HepG2 (cell line): ENCODE results near the gene TMEM143. TPM values are rescaled to one million over a fixed set of nuclear protein-coding genes. Genes with fewer than 3 reads are reported as not detected.

Experiments used
- ARID2 ChIP-seq: sonication (generic); formaldehyde crosslinking; IDR thresholded peaks from 2 replicates; pipeline ENCODE4 v1.8.1; 2022; ENCODE audit warnings: mild to moderate bottlenecking, missing genetic modification reagents, borderline replicate concordance
- ARNT2 ChIP-seq: sonication (generic); formaldehyde crosslinking; IDR thresholded peaks from 2 replicates; pipeline ENCODE4 v1.8.0; 2022; ENCODE audit warnings: mild to moderate bottlenecking, low read depth, missing genetic modification reagents, moderate library complexity
- CREM ChIP-seq, 2 experiments: sonication (generic) in 1 of 2; formaldehyde crosslinking in 1 of 2; IDR thresholded peaks; 2 replicates each; pipeline versions ENCODE4 v1.4.0 to v1.6.1; 2016 to 2020; ENCODE audit warnings: antibody characterized with exemption in 1 of 2, mild to moderate bottlenecking in 1 of 2, missing genetic modification reagents in 1 of 2
- MEIS1 ChIP-seq: sonication (generic); formaldehyde crosslinking; IDR thresholded peaks from 2 replicates; pipeline ENCODE4 v1.9.0; 2021; ENCODE audit warnings: mild to moderate bottlenecking, missing genetic modification reagents, moderate library complexity, borderline replicate concordance
- MXI1 ChIP-seq: IDR thresholded peaks from 3 replicates; pipeline ENCODE4 v1.6.1; 2012; ENCODE audit warnings: low read depth, low read length, inconsistent platforms, borderline replicate concordance
- NR2F6 ChIP-seq, 2 experiments: IDR thresholded peaks; 2 replicates each; pipeline ENCODE4 v1.6.1; 2016; ENCODE audit warnings: antibody characterized with exemption in 1 of 2, mild to moderate bottlenecking in 1 of 2
- PHF5A ChIP-seq: IDR thresholded peaks from one replicate; pipeline ENCODE4 v1.6.1; 2018; ENCODE audit warnings: low read depth, missing genetic modification reagents; ENCODE audit not compliant: unreplicated experiment
- PHF8 ChIP-seq: sonication (generic); formaldehyde crosslinking; IDR thresholded peaks from 2 replicates; pipeline ENCODE4 v1.5.0; 2020; ENCODE audit warnings: missing genetic modification reagents
- POLR2A ChIP-seq, 2 experiments: IDR thresholded peaks; 2 replicates each; pipeline ENCODE4 v1.6.1; 2011; ENCODE audit warnings: low read depth in 2 of 2, low read length in 2 of 2, mild to moderate bottlenecking in 1 of 2, moderate library complexity in 1 of 2; ENCODE audit not compliant: insufficient read depth in 1 of 2
- SP4 ChIP-seq: sonication (generic); formaldehyde crosslinking; IDR thresholded peaks from 2 replicates; pipeline ENCODE4 v1.8.1; 2023; ENCODE audit warnings: mild to moderate bottlenecking, missing genetic modification reagents
- SPEN ChIP-seq: sonication (generic); formaldehyde crosslinking; IDR thresholded peaks from 2 replicates; pipeline ENCODE4 v1.5.1; 2020; ENCODE audit warnings: low read depth, mild to moderate bottlenecking, missing genetic modification reagents
- YEATS2 ChIP-seq: sonication (generic); formaldehyde crosslinking; IDR thresholded peaks from 2 replicates; pipeline ENCODE4 v1.4.0; 2020; ENCODE audit warnings: missing genetic modification reagents, borderline replicate concordance
- YY1 ChIP-seq: IDR thresholded peaks from 2 replicates; pipeline ENCODE4 v1.6.1; 2011; ENCODE audit warnings: low read length, low read depth, moderate library complexity, mild to moderate bottlenecking; ENCODE audit not compliant: insufficient read depth, insufficient replicate concordance
- ZBTB3 ChIP-seq: sonication (generic); formaldehyde crosslinking; IDR thresholded peaks from 2 replicates; pipeline ENCODE4 v1.4.0; 2020; ENCODE audit warnings: low read depth, mild to moderate bottlenecking, moderate library complexity, missing genetic modification reagents, borderline replicate concordance
- ZBTB7B ChIP-seq: sonication (generic); formaldehyde crosslinking; IDR thresholded peaks from 2 replicates; pipeline ENCODE4 v1.4.0; 2020; ENCODE audit warnings: missing genetic modification reagents
- ZNF567 ChIP-seq: sonication (generic); formaldehyde crosslinking; IDR thresholded peaks from 2 replicates; pipeline ENCODE4 v1.8.1; 2023; ENCODE audit warnings: mild to moderate bottlenecking, missing genetic modification reagents, borderline replicate concordance
- ZNF598 ChIP-seq: sonication (generic); formaldehyde crosslinking; IDR thresholded peaks from 2 replicates; pipeline ENCODE4 v1.5.1; 2020; ENCODE audit warnings: mild to moderate bottlenecking, missing genetic modification reagents, borderline replicate concordance
- ZNF614 ChIP-seq: IDR thresholded peaks from 2 replicates; pipeline ENCODE4 v1.6.1; 2018; ENCODE audit warnings: missing biosample characterization, missing genetic modification reagents, inconsistent platforms, borderline replicate concordance
- ZNF773 ChIP-seq: sonication (generic); formaldehyde crosslinking; IDR thresholded peaks from 2 replicates; pipeline ENCODE4 v1.4.0; 2020; ENCODE audit warnings: missing genetic modification reagents, borderline replicate concordance
- polyA plus RNA-seq, 8 experiments: library from polyadenylated mRNA; depleted of rRNA in 3 of 8; stranded (reverse) in 7 of 8; unstranded in 1 of 8; fragments of >200 nt; fragmentation: Illumina TruSeq in 4 of 8; extraction: Trizol in 4 of 8; gene quantifications; 2 replicates each; pipeline versions ENCODE4 v1.2.1 to v1.2.3, GENCODE V29; 2011 to 2016; ENCODE audit warnings: low read depth in 4 of 8, missing spikeins in 1 of 8, mixed read lengths in 1 of 8; ENCODE audit not compliant: insufficient read depth in 1 of 8
- total RNA-seq, 5 experiments: library from RNA; depleted of rRNA; stranded (reverse); fragments of >200 nt; fragmentation: Illumina TruSeq; extraction: Trizol; gene quantifications; 2 replicates each; pipeline ENCODE4 v1.2.3, GENCODE V29; 2016; ENCODE audit warnings: low read depth in 1 of 5
- TF ChIP-seq, protein P1 (sequence below), 2 experiments: sonication (generic) in 1 of 2; formaldehyde crosslinking in 1 of 2; IDR thresholded peaks; 2 replicates each; pipeline versions ENCODE4 v1.4.0 to v1.6.1; 2018 to 2020; ENCODE audit warnings: missing genetic modification reagents in 2 of 2, borderline replicate concordance in 1 of 2, low read depth in 1 of 2, mild to moderate bottlenecking in 1 of 2, missing biosample characterization in 1 of 2
- TF ChIP-seq, protein P2 (sequence below): sonication (generic); formaldehyde crosslinking; IDR thresholded peaks from 2 replicates; pipeline ENCODE4 v1.4.0; 2020; ENCODE audit warnings: missing genetic modification reagents, borderline replicate concordance
- TF ChIP-seq, protein P3 (sequence below), 2 experiments: fragments of 450-650 bp in 1 of 2; sonication (generic) in 1 of 2; formaldehyde crosslinking; IDR thresholded peaks; 2 replicates each; pipeline versions ENCODE4 v1.5.0 to v1.8.0; 2020 to 2022; ENCODE audit warnings: mild to moderate bottlenecking in 1 of 2, missing genetic modification reagents in 1 of 2
- TF ChIP-seq, protein P4 (sequence below): IDR thresholded peaks from 2 replicates; pipeline ENCODE4 v1.6.1; 2016; ENCODE audit warnings: mild to moderate bottlenecking, missing biosample characterization, missing genetic modification reagents

Gene TMEM143
- total and polyA plus RNA-seq, 2 of the 13 experiments (the other 11 are each of a cell fraction or from before 2014, with no cell fraction given), result 7.7 to 11.3 TPM

DNA sequence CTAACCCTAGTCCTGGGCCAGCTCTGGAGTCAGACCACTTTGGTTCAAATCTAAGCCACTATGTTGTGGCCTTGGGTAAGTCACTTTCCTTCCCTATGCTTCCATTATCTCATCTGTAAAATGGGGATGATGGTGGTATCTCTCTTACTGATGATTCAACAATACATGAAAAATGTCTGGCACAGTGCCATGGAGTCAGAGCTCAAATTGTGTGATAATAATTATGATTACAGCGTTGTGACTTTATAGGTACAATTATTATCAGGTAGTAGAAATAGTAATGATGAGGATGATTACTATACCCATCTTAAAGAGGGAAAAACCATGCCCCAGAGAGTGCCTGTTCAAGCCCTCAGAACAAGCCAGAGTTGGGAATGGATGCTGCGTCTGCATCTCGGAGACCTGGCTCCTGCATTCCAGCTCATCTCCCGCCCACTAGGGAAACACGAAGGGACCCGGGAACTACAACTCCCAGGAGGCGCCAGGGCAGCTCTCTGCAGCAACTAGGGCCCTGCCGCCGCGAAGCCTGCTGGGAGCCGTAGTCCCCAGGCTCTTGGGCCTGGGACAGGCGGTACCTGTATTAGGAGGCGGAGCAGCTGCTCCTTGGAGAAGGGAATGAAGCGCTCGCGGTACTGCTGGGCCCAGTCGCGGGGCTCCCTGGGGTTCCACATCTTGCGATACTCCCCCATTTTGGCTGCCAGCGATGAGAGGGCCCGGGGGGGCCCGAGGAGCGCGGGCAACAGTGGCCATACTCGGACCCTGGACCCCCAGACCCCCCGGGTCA lies 832 bp downstream of the TMEM143 start (continued):
- TF ChIP-seq, protein P1, sequence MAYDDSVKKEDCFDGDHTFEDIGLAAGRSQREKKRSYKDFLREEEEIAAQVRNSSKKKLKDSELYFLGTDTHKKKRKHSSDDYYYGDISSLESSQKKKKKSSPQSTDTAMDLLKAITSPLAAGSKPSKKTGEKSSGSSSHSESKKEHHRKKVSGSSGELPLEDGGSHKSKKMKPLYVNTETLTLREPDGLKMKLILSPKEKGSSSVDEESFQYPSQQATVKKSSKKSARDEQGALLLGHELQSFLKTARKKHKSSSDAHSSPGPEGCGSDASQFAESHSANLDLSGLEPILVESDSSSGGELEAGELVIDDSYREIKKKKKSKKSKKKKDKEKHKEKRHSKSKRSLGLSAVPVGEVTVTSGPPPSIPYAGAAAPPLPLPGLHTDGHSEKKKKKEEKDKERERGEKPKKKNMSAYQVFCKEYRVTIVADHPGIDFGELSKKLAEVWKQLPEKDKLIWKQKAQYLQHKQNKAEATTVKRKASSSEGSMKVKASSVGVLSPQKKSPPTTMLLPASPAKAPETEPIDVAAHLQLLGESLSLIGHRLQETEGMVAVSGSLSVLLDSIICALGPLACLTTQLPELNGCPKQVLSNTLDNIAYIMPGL (CRISPR knock-in tag; IDR thresholded peaks at IDR 0.05; ENCODE audit: borderline replicate concordance in 1 of 2, low read depth in 1 of 2), result 0 out of 4 replicates have a peak, but pooled peaks of 1 of the 2 experiments have one; percentile 43
- TF ChIP-seq ZNF598, result 0 out of 2 replicates have a peak, but pooled peaks have one; percentile 16
- peak; percentile 89; the same call in 1 of the 2 replicates for TF ChIP-seq ZNF567 (CRISPR knock-in tag)
- TF ChIP-seq ZBTB3, result peak; percentile 51; the same call in 1 of the 2 replicates
- TF ChIP-seq YEATS2 (CRISPR knock-in tag), result peak; percentile 67
- peak; percentile 60; the same call in 1 of the 3 replicates for TF ChIP-seq MXI1
- 0 out of 2 replicates have a peak, but pooled peaks have one; percentile 35 for TF ChIP-seq SP4 (CRISPR knock-in tag)
- peak; percentile 43; the same call in 1 of the 2 replicates for TF ChIP-seq SPEN
- TF ChIP-seq ZNF614 (CRISPR knock-in tag), result 0 out of 2 replicates have a peak, but pooled peaks have one; percentile 12
- TF ChIP-seq ZNF773 (CRISPR knock-in tag), result no peak
- TF ChIP-seq PHF5A (CRISPR knock-in tag), result peak; percentile 30
- TF ChIP-seq POLR2A (IDR thresholded peaks at IDR 0.05; ENCODE audit: insufficient read depth in 1 of 2, low read depth in 2 of 2, low read length in 2 of 2), result peak in 1 of 2 experiments; percentile 67; a peak in 2 of 4 replicates
- TF ChIP-seq ARNT2 (CRISPR knock-in tag), result peak; percentile 9; the same call in 1 of the 2 replicates
- TF ChIP-seq, protein P2, sequence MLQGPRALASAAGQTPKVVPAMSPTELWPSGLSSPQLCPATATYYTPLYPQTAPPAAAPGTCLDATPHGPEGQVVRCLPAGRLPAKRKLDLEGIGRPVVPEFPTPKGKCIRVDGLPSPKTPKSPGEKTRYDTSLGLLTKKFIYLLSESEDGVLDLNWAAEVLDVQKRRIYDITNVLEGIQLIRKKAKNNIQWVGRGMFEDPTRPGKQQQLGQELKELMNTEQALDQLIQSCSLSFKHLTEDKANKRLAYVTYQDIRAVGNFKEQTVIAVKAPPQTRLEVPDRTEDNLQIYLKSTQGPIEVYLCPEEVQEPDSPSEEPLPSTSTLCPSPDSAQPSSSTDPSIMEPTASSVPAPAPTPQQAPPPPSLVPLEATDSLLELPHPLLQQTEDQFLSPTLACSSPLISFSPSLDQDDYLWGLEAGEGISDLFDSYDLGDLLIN (CRISPR knock-in tag), result no peak; the same call in 1 of the 2 replicates
- TF ChIP-seq YY1, result peak; percentile 67
- TF ChIP-seq CREM (IDR thresholded peaks at IDR 0.05), result peak; percentile 91
- TF ChIP-seq CREM (CRISPR knock-in tag; IDR thresholded peaks at IDR 0.05), result no peak
- TF ChIP-seq, protein P3, sequence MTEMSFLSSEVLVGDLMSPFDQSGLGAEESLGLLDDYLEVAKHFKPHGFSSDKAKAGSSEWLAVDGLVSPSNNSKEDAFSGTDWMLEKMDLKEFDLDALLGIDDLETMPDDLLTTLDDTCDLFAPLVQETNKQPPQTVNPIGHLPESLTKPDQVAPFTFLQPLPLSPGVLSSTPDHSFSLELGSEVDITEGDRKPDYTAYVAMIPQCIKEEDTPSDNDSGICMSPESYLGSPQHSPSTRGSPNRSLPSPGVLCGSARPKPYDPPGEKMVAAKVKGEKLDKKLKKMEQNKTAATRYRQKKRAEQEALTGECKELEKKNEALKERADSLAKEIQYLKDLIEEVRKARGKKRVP (CRISPR knock-in tag; IDR thresholded peaks at IDR 0.05), result no peak
- no peak for TF ChIP-seq ARID2
- TF ChIP-seq, protein P4, sequence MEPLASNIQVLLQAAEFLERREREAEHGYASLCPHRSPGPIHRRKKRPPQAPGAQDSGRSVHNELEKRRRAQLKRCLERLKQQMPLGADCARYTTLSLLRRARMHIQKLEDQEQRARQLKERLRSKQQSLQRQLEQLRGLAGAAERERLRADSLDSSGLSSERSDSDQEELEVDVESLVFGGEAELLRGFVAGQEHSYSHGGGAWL (CRISPR knock-in tag), result peak; percentile 9; the same call in 1 of the 2 replicates
- TF ChIP-seq PHF8 (CRISPR knock-in tag), result peak; percentile 59
- no peak for TF ChIP-seq NR2F6 (IDR thresholded peaks at IDR 0.05)
- TF ChIP-seq NR2F6 (CRISPR knock-in tag; IDR thresholded peaks at IDR 0.05), result no peak
- peak; percentile 64; the same call in 1 of the 2 replicates for TF ChIP-seq ZBTB7B (CRISPR knock-in tag)
- TF ChIP-seq MEIS1, result no peak
